Eye (tissue), 1 donor: ENCODE measurements around the gene UGT1A10.
"Not testable (repeated sequence)": the region's sequence is repeated elsewhere in the genome, so short reads cannot be mapped to it uniquely, and the experiment has no call there.

Experiments used
- DNase-seq: peaks from one replicate; pipeline ENCODE4 v3.0.0-alpha.2; 2015

UGT1A10 gene

DNA sequence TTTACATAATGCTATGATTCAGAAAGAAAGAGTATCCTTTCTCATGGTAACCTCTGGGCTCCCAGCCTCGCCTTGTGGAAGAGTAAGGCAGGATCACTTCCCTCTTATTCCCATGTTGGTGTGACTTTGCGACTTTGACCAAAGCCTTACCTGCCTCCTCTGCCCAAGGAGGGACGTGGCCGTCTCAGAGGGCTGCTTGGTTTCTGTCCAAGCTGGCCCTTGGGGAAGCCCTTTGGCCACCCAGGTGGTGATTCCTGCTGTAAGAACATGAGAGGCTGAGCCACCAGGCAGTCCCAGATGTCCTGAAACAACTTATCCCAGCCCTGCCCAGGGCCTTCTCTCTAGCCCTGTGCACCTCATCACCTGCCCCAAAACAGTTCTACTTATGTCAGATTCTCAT lies 62.5 kb downstream of the UGT1A10 start:
- no peak for DNase-seq

DNA sequence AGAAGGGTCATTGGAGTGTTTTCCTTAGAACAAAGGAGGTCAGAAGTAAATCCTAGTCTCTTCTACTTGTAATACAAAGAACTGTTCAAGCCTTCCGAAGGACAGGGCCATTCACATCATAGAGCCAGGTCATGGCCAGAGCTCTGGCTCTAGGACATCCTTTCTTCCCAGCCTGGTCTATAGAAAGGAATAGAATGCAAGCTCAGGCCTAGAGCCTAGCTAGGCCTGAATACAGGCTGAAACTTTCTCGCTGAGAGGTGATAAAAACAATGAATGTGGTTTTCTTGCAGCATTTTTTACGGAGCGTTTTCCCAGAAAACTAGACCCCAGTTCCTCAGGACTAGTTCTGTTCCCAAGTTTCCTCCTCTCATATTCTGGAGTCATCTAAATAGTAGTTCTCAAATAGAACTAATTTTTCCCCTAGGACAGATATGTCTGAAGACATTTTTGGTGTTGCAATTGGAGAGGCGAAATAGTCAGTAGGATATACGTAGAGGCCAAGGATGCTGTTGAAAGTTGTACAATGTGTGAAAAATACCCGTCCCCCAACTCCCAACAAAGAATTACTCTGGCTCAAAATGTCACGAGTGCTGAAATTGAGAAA lies 63.3 kb downstream of the UGT1A10 start:
- DNase-seq = peak; percentile 3

DNA sequence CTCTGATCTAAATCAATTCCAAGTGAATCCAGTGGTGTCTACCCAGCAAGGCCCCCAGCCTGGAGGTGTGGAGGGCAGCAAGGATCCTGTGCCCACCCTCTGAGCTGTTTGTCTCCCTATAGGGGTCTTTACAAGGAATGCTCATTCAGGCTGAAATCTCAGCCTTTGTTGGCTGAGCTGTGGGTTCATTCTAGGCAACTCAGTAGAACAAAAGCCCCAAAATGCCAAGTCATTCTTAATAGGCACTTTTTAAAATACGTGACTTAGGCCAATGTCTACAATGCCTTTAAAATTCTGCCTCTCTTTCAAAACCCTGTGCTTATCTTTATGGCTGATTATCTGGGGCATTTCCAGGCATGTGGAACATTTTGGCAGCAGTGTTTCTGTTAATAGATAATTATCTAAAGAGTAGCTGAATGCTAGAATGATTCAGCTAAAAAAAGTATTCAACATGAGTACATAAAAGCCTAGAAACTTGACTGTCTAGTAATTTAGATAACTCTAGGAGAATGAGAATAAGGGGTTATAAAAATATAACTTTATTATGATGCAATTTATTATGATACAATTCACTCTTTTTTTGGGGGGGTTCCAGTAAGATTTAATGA lies 63.9 kb downstream of the UGT1A10 start:
- DNase-seq = peak; percentile 67

DNA sequence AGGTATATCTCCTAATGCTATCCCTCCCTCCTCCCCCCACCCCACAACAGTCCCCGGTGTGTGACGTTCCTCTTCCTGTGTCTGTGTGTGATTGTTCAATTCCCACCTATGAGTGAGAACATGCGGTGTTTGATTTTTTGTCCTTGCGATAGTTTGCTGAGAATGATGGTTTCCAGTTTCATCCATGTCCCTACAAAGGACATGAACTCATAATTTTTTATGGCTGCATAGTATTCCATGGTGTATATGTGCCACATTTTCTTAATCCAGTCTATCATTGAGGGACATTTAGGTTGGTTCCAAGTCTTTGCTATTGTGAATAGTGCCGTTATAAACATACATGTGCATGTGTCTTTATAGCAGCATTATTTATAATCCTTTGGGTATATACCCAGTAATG lies 64.6 kb downstream of the UGT1A10 start:
- DNase-seq = not testable (repeated sequence)

DNA sequence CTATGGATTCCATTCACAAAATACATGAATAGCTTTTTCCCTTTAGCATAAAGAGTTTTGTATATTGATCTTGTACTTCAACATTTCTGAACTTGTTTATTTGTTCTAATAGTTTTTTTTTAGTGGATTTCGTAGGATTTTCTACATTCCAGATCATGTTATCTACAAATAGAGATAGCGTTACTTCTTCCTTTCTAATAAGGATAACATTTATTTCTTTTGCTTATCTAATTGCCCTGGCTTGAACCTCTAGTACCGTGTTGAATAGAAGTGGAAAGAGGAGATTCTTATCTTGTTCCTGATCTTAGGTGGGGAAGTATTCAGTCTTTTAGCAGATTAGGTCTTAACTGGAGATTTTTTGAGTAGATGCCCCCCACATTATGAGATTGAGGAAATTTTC lies 66.0 kb downstream of the UGT1A10 start:
- no peak for DNase-seq

DNA sequence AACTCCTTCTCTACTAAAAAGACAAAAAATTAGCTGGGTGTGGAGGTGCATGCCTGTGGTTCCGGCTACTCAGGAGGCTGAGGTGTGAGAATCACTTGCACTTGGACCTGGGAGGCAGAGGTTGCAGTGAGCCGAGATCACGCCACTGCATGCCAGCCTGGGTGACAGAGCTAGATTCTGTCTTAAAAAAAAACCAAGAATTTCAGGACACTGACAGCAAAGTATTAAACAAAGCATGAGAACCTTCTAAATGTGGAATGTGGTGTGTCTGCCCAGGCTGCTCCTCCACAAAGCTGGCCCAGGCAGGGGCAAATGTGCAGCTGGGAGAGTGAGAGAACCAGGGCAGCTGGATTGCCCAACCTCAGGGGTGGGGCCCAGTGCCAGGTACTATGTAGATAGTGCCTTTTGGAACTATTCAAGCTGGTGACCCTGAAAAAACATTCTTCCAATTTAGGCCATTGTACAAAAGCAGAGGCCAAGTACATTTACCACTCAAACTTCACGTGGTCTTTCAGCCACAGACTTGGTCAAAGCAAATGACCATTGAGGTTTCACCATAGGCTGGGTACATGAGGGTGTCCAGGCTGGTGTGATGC lies 69.8 kb downstream of the UGT1A10 start:
- no peak for DNase-seq

DNA sequence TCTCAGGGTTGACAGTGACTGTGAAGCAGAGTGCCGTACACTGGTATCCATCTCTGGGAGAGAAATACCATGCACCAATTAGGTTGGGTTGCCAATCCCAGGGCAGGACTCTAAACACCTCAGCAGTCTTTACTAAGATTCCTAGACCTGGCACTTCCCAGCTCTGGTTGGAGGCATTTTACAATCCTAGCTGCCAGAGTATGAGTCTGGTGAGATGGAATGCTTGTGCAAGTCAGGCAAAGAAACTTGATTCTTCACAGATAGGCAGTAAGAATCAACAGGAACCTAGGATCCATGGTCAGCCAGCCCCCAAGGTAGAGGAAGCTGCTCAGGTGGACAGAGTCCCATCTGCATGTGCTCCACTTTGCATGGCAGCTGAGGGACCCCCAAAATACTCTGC lies 70.5 kb downstream of the UGT1A10 start:
- DNase-seq = no peak

DNA sequence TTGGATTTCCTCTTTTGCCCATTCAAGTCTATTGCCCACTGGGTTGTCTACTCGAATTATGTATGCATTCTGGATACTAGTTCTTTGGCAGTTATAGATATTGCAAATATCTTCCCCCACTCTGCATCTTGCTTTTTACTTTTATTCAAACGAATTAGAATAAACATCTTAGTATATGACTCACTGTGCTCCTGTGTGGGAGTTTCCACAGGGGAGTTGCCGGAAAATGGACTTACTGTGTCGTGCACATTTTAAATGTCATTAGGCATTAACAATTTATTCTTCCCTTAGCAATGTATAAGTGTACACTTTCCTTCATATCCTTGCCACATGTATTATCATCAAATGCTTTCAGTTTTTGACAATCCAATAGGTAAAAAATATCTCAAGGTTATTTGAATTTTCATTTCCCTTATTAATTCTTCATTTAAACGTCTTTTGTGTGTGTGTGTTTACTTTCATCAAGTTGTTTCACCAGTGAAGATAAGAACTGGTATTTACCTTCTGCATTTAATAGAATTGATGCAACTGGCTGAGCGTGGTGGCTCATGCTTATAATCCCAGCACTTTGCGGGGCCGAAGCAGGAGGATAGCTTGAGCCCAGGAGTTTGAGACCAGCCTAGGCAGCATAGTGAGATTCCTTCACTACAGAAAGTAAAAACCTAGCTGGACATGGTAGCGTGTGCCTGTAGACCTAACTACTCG lies 71.8 kb downstream of the UGT1A10 start:
- DNase-seq = peak; percentile 24

DNA sequence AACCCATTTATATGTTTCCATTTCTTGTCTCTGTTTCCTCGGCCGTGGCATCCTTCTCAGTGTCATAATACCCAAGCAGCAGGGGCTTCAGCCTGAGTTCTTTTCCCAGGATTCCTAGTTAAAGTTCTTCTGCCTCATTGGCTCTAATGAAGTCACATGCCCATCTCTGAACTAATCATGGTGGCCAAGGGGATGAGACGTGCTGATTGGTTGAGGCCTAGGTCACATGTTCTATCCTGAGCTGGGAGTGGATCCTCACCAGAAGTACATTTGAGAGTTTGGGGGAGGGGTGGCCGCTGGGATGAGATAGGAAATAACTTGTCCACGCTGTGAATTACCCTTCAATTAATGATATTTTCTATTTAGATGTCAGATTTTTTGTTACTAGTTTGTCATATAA lies 72.7 kb downstream of the UGT1A10 start:
- DNase-seq = no peak

DNA sequence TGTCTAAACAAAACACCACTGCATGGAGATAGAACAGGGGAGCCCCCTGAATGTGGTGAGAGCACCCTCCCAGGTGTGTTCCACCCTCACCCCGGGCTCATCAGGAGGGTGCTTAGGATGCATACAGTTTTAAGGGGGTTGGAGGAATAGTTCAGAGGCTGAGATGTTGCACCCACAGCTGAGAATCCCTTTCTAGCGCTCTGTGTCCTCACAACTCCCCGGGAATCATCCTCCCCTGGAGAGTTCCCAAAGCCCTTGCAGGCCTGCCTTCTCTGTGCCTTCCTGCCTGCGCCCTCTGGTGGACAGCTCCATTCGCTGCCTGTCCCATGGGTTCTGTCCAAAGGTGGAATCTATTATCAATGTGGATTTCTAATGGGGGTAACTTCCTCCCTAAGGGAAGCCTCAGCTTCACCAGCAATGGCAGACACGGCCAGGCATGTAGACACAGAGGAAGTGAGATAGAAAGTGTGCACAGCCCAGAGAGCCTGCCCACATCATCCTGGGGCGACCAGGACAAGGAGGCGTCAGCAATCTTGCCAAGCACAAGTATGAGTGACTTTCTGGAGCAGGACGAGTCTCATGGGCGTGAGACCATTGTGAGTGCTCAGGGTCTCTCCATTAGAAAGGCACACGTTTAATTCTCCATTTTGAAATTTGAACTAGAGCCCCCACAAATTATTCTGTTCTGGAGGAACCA lies 75.2 kb downstream of the UGT1A10 start:
- DNase-seq = peak; percentile 84

DNA sequence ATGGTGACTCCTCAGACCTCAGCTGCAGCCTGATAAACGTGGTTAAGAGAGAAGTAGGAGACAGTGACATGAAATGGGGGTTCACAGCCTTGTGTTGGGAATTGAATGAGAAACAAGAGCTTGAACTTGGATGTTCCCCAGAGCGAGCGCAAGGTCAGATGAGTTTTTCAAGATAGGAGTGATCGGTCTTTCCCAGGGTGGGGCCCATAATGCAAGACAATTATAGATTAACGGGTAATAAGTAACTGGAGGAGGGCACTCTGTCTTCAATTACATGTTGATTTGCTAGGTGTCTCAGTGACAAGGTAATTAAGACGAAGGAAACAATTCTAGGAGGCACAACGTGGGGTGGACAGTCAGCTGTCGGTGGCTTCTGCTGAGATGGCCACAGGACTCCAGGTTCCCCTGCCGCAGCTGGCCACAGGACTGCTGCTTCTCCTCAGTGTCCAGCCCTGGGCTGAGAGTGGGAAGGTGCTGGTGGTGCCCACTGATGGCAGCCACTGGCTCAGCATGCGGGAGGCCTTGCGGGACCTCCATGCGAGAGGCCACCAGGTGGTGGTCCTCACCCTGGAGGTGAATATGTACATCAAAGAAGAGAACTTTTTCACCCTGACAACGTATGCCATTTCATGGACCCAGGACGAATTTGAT lies 76.5 kb downstream of the UGT1A10 start, which contains the start of gene UGT1A5:
Gene UGT1A5 (plus strand): TSS at position 297 of the 651 bp plus-strand sequence. CDS start 85 bp downstream, at position 382.
- DNase-seq = no peak

DNA sequence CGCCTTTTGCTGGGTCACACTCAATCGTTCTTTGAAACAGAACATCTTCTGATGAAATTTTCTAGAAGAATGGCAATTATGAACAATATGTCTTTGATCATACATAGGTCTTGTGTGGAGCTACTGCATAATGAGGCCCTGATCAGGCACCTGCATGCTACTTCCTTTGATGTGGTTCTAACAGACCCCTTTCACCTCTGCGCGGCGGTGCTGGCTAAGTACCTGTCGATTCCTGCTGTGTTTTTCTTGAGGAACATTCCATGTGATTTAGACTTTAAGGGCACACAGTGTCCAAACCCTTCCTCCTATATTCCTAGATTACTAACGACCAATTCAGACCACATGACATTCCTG lies 77.0 kb downstream of the UGT1A10 start:
- DNase-seq = no peak

DNA sequence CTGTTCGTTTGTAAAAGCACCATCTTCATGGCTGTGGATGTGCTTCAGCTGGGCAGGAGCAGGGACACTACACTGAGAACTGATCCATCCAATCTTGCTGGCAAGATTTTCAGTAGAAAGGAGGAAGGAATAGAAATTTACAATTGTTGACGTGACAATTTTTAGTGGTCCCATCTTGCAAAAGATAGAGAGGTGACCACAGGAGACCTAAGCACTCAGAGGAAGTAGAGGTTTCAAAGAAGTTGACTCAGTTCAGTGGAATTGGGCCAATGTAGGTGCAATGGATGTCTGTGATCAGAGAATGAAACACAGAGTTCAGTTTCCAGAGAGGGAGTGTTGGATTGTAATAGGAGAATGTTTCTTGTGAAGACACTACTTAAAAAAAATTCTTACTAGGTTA lies 77.9 kb downstream of the UGT1A10 start:
- DNase-seq = no peak

DNA sequence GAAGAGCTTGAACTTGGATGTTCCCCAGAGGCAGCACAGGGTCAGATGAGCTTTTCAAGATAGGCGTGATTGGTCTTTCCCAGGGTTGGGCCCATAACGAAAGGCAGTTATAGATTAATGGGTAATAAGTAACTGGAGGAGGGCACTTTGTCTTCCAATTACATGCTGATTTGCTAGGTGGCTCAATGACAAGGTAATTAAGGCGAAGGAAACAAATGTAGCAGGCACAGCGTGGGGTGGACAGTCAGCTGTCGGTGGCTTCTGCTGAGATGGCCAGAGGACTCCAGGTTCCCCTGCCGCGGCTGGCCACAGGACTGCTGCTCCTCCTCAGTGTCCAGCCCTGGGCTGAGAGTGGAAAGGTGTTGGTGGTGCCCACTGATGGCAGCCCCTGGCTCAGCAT lies 82.3 kb downstream of the UGT1A10 start, which contains the start of gene UGT1A4:
Gene UGT1A4 (plus strand): TSS at position 185 of the 400 bp plus-strand sequence. CDS start 85 bp downstream, at position 270.
- no peak for DNase-seq

DNA sequence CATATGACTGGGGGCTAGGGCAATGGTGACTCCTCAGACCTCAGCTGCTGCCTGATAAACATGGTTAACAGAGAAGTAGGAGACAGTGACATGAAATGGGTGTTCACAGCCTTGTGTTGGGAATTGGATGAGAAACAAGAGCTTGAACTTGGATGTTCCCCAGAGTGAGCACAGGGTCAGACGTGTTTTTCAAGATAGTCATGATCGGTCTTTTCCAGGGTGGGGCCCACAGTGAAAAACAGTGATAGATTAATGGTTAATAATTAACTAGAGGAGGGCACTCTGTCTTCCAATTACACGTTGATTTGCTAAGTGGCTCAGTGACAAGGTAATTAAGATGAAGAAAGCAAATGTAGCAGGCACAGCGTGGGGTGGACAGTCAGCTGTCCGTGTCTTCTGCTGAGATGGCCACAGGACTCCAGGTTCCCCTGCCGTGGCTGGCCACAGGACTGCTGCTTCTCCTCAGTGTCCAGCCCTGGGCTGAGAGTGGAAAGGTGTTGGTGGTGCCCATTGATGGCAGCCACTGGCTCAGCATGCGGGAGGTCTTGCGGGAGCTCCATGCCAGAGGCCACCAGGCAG lies 92.6 kb downstream of the UGT1A10 start, which contains the start of gene UGT1A3:
Gene UGT1A3 (plus strand): TSS at position 320 of the 579 bp plus-strand sequence. CDS start 85 bp downstream, at position 405.
- DNase-seq = no peak

DNA sequence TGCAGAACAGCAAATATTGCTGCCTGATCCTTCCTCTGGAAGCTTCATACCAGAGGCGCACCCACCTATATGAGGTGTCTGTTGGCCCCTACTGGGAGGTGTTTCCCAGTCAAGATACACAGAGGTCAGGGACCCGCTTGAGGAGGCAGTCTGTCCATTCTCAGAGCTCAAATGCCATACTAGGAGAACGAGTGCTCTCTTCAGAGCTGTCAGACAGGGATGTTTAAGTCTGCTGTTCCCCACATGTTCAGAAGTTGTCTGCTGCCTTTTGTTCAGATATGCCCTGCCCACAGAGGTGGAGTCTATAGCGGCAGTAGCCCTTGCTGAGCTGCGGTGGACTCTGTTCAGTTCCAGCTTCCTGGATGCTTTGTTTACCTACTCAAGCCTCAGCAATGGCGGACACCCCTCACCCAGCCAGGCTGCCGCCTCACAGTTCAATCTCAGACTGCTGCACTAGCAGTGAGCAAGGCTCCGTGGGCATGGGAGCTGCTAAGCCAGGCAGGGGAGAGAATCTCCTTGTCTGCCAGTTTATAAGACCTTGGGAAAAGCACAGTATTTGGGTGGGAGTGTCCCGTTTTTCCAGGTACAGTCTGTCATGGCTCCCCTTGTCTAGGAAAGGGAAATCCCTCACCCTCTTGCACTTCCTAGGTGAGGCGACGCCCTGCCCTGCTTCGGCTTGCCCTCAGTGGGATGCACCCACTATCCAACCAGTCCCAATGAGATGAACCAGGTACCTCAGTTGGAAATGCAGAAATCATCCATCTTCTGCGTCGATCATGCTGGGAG lies 100.8 kb downstream of the UGT1A10 start:
- not testable (repeated sequence) for DNase-seq

DNA sequence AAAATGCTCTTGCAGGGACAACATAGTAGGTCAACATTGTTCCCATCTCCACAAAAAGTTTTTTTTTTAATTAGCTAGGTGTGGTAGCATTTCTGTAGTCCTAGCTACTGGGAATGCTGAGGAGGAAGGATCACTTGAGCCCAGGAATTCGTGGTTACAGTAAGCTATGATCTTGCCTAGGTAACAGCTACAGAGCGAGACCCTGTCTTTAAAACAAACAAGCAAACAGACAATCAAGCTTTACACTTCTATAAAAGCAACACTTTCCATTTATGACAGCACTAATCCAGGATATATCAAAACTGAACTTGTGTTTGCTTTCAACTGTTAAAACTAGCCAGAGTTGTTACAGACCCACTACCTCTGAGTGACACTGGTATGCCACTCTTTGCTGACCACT lies 104.6 kb downstream of the UGT1A10 start:
- DNase-seq = no peak

DNA sequence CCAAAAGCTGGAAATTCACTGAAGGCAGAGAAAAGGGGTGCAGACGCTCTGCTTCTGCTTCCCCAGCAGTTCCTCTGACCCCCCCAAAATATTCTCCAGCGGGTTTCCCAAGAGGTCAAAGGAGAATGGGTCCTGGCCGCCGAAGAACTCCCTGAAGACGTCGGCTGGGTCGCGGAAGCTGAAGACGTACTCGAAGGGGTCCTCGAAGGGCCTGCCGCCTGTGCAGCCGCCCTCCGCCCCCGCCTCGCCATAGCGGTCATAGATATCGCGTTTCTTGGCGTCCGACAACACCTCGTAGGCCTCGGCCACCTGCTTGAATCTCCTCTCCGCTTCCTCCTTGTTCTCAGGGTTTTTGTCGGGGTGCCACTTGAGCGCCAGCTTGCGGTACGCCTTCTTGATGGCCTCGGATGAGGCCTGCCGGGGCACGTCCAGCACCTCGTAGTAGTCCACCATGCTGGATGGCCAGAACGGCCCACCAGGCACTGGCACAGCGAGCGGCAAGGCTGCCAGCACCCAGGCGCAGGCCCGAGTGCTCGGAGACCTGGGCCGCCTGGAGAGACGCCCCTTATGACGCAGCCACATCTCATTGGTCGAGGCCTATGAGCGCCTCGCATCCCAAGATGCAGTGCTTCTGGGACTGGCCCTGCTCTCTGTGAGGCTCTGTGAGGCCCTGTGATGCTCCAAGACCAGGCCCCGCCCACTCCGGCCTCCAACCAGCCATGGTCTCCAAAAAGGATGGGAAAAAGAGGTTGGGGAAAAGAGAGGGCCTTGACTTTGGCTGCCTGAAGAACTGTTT lies 107.4 kb downstream of the UGT1A10 start:
- no peak for DNase-seq

DNA sequence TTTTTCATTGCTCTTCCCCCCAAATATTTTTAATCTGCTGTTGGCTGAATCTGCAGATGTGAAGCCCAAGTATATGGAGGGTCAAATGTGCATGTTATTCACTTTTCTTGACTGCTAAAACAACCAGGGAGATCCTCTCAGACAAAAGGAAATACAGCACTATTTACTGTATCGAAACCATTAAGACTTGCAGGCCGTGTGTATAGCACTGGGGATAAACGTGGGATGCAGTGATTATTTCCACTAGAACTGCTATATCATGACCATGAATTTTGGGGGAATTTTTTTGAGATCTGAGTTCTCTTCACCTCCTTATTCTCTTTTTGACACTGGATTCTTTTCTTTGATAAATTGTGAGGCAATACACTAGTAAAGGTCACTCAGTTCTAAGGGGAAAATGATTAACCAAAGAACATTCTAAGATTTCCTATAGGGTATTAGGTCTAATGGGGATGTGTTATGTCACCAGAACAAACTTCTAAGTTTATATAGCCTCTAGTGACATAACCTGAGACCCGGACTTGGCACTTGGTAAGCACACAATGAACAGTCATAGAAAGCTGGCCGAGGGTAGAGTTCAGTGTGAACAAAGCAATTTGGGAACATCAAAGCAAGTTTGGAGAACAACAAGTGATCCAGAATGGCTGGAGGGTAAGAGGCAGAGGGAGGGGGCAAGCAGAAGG lies 109.0 kb downstream of the UGT1A10 start:
- no peak for DNase-seq

DNA sequence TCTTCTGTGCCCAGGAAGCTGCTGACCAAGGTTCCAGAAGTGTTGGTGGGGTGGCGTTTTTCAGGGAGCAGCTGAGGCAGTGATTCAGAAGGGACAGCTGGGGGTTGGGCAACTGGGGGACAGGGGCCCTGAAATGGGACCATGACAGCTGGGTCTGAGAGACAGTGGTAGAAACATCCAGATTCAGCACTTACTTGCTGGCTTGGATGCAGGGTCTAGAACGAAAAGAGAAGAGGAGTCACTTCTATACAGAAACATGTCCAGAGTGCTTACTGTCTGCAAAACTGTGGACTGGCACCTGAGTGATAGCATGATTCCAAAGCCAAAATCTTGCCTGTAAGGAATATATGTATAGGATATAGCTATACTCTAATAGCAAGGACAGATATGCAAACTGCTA lies 109.6 kb downstream of the UGT1A10 start:
- not testable (repeated sequence) for DNase-seq
